Measurements from ENCODE around the gene TGFBRAP1. TPM values are rescaled to one million over a fixed set of nuclear protein-coding genes. Genes with fewer than 3 reads are reported as not detected.

Gene TGFBRAP1
- total RNA-seq, 6 experiments from 2014 or later, result 5.7 to 11.2 (median 7.1) TPM

- no peak overlapping the region for H3K27ac ChIP-seq
- WGBS (ENCODE audit: insufficient coverage, low coverage, low lambda C conversion rate, missing lambda C conversion rate), result 68% methylated on average over 5 of the region's 10 CpGs
- DNase-seq, result no peak
- H3K27me3 ChIP-seq, result no peaks in the 10 kb centered on the region
- H3K4me1 ChIP-seq, result no peaks in the 10 kb centered on the region
- H3K9me3 ChIP-seq, result no peaks in the 10 kb centered on the region
- no peak overlapping the region for H3K4me3 ChIP-seq
- no peak for ATAC-seq
- intact Hi-C loops (cut with DNase I), result no loop called here
- TF ChIP-seq CTCF (IDR thresholded peaks at IDR 0.05) (no peak), POLR2A (IDR thresholded peaks at IDR 0.05) (no peak)
- peaks cover 0 to 4% (median 2%) of the 10 kb centered on the region in 4 donors for H3K36me3 ChIP-seq
Measured at GRCh38 chr2:105258835-105259350, 70.6 kb downstream of the TGFBRAP1 start.

GRCh38 chr2:105257981-105258380 lies 71.6 kb downstream of the TGFBRAP1 start:
- Histone ChIP-seq H3K4me3 (no peak overlapping the region), H3K4me1 (no peaks in the 10 kb centered on the region), H3K27me3 (no peaks in the 10 kb centered on the region), H3K36me3 (no peaks in the 10 kb centered on the region), H3K27ac (no peak overlapping the region), H3K9me3 (no peaks in the 10 kb centered on the region)
- ATAC-seq, result no peak
- TF ChIP-seq CTCF (IDR thresholded peaks at IDR 0.05) (no peak), POLR2A (IDR thresholded peaks at IDR 0.05) (no peak)
- no CpG with 5 or more reads among the region's 3 CpGs for WGBS (ENCODE audit: insufficient coverage, low coverage, low lambda C conversion rate, missing lambda C conversion rate)
- intact Hi-C loops (cut with DNase I), result no loop called here
- no peak for DNase-seq

- Histone ChIP-seq H3K9me3 (no peaks in the 10 kb centered on the region), H3K36me3 (no peaks in the 10 kb centered on the region), H3K4me1 (no peaks in the 10 kb centered on the region), H3K27ac (no peak overlapping the region), H3K4me3 (no peak overlapping the region), H3K27me3 (no peaks in the 10 kb centered on the region)
- DNase-seq (no peak), ATAC-seq (no peak)
- no peak for TF ChIP-seq POLR2A (IDR thresholded peaks at IDR 0.05)
- TF ChIP-seq CTCF (IDR thresholded peaks at IDR 0.05), result no peak
- 77% methylated on average over 9 of the region's 11 CpGs for WGBS (ENCODE audit: insufficient coverage, low coverage, low lambda C conversion rate, missing lambda C conversion rate)
- intact Hi-C loops (cut with DNase I), result no loop called here
Measured at GRCh38 chr2:105256431-105257047, 73.0 kb downstream of the TGFBRAP1 start.

GRCh38 chr2:105255979-105256378 lies 73.6 kb downstream of the TGFBRAP1 start:
- H3K4me3 ChIP-seq, result no peak overlapping the region
- no peaks in the 10 kb centered on the region for H3K9me3 ChIP-seq
- no peaks in the 10 kb centered on the region for H3K36me3 ChIP-seq
- H3K27ac ChIP-seq, result no peak overlapping the region
- 74% methylated on average over 2 of the region's 2 CpGs for WGBS (ENCODE audit: insufficient coverage, low coverage, low lambda C conversion rate, missing lambda C conversion rate)
- no peaks in the 10 kb centered on the region for H3K4me1 ChIP-seq
- no peak for ATAC-seq
- H3K27me3 ChIP-seq, result no peaks in the 10 kb centered on the region
- intact Hi-C loops (cut with DNase I), result no loop called here
- DNase-seq, result no peak
- no peak for TF ChIP-seq CTCF (IDR thresholded peaks at IDR 0.05)
- TF ChIP-seq POLR2A (IDR thresholded peaks at IDR 0.05), result no peak
